ENCODE results near the gene C1orf198.

GRCh38 chr1:230894664-230895063 lies 26.3 kb upstream of the C1orf198 start:
- TF ChIP-seq REST (IDR thresholded peaks at IDR 0.05; ENCODE audit: insufficient read depth in 1 of 2, low read depth in 2 of 2, low read length in 2 of 2) (no peak), POLR2AphosphoS5 (IDR thresholded peaks at IDR 0.05; ENCODE audit: low read depth, low read length) (no peak), TAF1 (IDR thresholded peaks at IDR 0.05; ENCODE audit: borderline replicate concordance, insufficient read depth, low read length) (no peak), SIN3A (IDR thresholded peaks at IDR 0.05; ENCODE audit: borderline replicate concordance, insufficient read depth, low read length) (no peak)
